ENCODE results near the gene TMOD1. TPM values are rescaled to one million over a fixed set of nuclear protein-coding genes. Genes with fewer than 3 reads are reported as not detected.
A peak's percentile ranks its signal among the peaks of the same experiment; 100 is the strongest.

Gene TMOD1
- polyA plus RNA-seq, 1 of the 3 experiments (the other 2 are of a cell fraction): 0.54 TPM

DNA sequence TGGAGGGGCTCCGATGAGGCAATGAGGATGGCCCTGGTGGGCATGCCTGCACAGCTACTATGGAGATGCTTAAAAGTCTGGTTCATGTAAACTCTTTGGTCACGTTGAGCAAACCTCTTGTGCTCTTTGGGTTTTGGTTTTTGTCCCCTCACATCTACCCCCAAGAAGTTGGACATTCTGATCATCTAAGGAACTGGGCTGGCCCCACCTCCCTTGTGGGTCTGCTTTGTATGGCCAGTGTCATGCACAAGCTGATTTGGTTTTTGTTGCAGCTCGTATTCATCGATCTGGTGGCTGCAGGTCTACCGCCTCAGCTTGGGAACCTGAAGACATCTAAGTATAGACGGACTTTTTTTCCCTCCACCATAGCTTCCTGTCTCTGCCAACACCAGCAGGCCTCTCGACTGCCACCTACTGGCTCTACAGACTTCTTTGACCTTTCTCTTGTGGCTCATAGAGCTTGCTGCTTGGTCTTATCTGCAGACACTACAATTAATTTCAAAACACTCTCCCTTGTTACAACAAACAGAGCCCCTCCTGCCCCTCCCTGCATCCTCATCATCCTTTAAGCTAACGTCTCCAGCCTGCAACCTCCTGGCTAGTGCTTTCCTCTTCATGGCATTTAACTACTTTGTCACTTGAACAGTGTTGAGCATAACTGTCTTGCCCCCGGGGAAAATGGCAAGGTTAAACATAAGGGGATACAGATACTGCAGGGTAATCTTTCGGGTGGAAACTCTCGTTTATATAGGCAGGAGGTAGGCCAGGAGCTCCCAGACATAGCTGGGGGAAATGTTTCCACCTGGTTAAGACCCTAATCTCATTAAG, 97.2 kb downstream of the TMOD1 start:
- Histone ChIP-seq H3K27ac (ENCODE audit: low read depth in 2 of 2, low read length in 1 of 2) (peak overlapping the region in 1 of 2 experiments; percentile 58; a peak in 2 of 4 replicates), H4K20me1 (ENCODE audit: insufficient read depth) (no peaks in the 10 kb centered on the region), H3K79me2 (ENCODE audit: insufficient read depth) (no peaks in the 10 kb centered on the region), H3K27me3 (ENCODE audit: insufficient read depth) (no peaks in the 10 kb centered on the region), H2AFZ (ENCODE audit: low read depth) (no peak overlapping the region), H3K4me1 (ENCODE audit: control insufficient read depth in 1 of 2, insufficient read depth in 2 of 2, low read depth in 1 of 2, low read length in 1 of 2) (peaks cover 0 to 34% of the 10 kb centered on the region in 2 experiments; a peak in 2 of 4 replicates), H3K4me2 (no peak overlapping the region), H3K9me3 (no peaks in the 10 kb centered on the region), H3F3A (replicated peaks; ENCODE audit: insufficient read depth) (no peaks in the 10 kb centered on the region), H3K36me3 (replicated peaks in 1 of 2; ENCODE audit: control insufficient read depth in 1 of 2, insufficient read depth in 2 of 2, low read length in 1 of 2) (peaks cover 4 to 42% of the 10 kb centered on the region in 2 experiments), H3K9me2 (no peaks in the 10 kb centered on the region), H3K4me3 (ENCODE audit: low read depth in 2 of 2, low read length in 1 of 2) (no peak overlapping the region), H3K9ac (no peak overlapping the region)
- peak; percentile 71 for DNase-seq
- CTCF ChIA-PET: interaction anchor here (0.6 to 28.6 kb wide), 40 partner anchors 9 to 742 kb away, joined by 3 to 677 read pairs (median 8); partner anchors contain the start of genes NCBP1, TMOD1 and TSTD2
- TF ChIP-seq TEAD4 (IDR thresholded peaks at IDR 0.05; ENCODE audit: borderline replicate concordance, insufficient read depth): no peak
- no peak for TF ChIP-seq YY1 (IDR thresholded peaks at IDR 0.05; ENCODE audit: low read depth)
- TF ChIP-seq ELF1 (IDR thresholded peaks at IDR 0.05): no peak
- TF ChIP-seq, protein P1, sequence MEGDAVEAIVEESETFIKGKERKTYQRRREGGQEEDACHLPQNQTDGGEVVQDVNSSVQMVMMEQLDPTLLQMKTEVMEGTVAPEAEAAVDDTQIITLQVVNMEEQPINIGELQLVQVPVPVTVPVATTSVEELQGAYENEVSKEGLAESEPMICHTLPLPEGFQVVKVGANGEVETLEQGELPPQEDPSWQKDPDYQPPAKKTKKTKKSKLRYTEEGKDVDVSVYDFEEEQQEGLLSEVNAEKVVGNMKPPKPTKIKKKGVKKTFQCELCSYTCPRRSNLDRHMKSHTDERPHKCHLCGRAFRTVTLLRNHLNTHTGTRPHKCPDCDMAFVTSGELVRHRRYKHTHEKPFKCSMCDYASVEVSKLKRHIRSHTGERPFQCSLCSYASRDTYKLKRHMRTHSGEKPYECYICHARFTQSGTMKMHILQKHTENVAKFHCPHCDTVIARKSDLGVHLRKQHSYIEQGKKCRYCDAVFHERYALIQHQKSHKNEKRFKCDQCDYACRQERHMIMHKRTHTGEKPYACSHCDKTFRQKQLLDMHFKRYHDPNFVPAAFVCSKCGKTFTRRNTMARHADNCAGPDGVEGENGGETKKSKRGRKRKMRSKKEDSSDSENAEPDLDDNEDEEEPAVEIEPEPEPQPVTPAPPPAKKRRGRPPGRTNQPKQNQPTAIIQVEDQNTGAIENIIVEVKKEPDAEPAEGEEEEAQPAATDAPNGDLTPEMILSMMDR (IDR thresholded peaks at IDR 0.05): peak; percentile 88
- TF ChIP-seq, protein P2, sequence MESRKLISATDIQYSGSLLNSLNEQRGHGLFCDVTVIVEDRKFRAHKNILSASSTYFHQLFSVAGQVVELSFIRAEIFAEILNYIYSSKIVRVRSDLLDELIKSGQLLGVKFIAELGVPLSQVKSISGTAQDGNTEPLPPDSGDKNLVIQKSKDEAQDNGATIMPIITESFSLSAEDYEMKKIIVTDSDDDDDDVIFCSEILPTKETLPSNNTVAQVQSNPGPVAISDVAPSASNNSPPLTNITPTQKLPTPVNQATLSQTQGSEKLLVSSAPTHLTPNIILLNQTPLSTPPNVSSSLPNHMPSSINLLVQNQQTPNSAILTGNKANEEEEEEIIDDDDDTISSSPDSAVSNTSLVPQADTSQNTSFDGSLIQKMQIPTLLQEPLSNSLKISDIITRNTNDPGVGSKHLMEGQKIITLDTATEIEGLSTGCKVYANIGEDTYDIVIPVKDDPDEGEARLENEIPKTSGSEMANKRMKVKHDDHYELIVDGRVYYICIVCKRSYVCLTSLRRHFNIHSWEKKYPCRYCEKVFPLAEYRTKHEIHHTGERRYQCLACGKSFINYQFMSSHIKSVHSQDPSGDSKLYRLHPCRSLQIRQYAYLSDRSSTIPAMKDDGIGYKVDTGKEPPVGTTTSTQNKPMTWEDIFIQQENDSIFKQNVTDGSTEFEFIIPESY (IDR thresholded peaks at IDR 0.05; ENCODE audit: borderline replicate concordance, low read depth): no peak
- TF ChIP-seq CHD2 (IDR thresholded peaks at IDR 0.05; ENCODE audit: low read length, partially characterized antibody): peak; percentile 34
- no peak for TF ChIP-seq GABPA (IDR thresholded peaks at IDR 0.05; ENCODE audit: low read depth)
- no peak for TF ChIP-seq EZH2phosphoT487 (IDR thresholded peaks at IDR 0.05; ENCODE audit: borderline replicate concordance, low read depth)
- peak; percentile 81 for TF ChIP-seq RAD21 (IDR thresholded peaks at IDR 0.05; ENCODE audit: low read length)
- no peak for TF ChIP-seq IRF3 (IDR thresholded peaks at IDR 0.05; ENCODE audit: low read depth, low read length)
- TF ChIP-seq POLR2AphosphoS5 (IDR thresholded peaks at IDR 0.05; ENCODE audit: low read depth, low read length): 0 out of 2 replicates have a peak, but pooled peaks have one; percentile 17
- TF ChIP-seq FOSL2 (IDR thresholded peaks at IDR 0.05; ENCODE audit: borderline replicate concordance, low read depth): no peak
- no peak for TF ChIP-seq RCOR1 (IDR thresholded peaks at IDR 0.05; ENCODE audit: low read length)
- no peak for TF ChIP-seq FOXJ3 (CRISPR knock-in tag; IDR thresholded peaks at IDR 0.05)
- TF ChIP-seq NRF1 (IDR thresholded peaks at IDR 0.05; ENCODE audit: low read depth, low read length): no peak
- peak; percentile 88 for TF ChIP-seq SMC3 (IDR thresholded peaks at IDR 0.05; ENCODE audit: low read depth, low read length)
- TF ChIP-seq RXRA (IDR thresholded peaks at IDR 0.05; ENCODE audit: borderline replicate concordance, low read depth): no peak
- no peak for TF ChIP-seq TAF1 (IDR thresholded peaks at IDR 0.05; ENCODE audit: borderline replicate concordance, low read depth, low read length)
- POLR2A ChIA-PET: interaction anchor here (0.8 to 1.9 kb wide), 9 partner anchors 17 to 131 kb away, joined by 3 to 10 read pairs (median 5); partner anchors contain the start of genes NCBP1, TMOD1 and TSTD2
- WGBS (ENCODE audit: low lambda C conversion rate): 14% methylated on average over 11 of the region's 11 CpGs
